Endothelial cell of umbilical vein (primary cell): ENCODE results near the gene TRPC4AP.

ENCODE experiments used
- CTCF ChIP-seq, 2 donors: IDR thresholded peaks; 1 replicate in 1 of 2; 2 replicates in 1 of 2; pipeline ENCODE4 v1.5.1; 2011; ENCODE audit warnings: low read length in 2 of 2, mild to moderate bottlenecking in 2 of 2, moderate library complexity in 2 of 2, control low read depth in 1 of 2, inconsistent platforms in 1 of 2, low read depth in 1 of 2; ENCODE audit not compliant: insufficient read depth in 1 of 2; ENCODE audit errors: extremely low read depth in 1 of 2
- EZH2 ChIP-seq: IDR thresholded peaks from 2 replicates; pipeline ENCODE4 v1.6.1; 2012; ENCODE audit warnings: borderline replicate concordance, low read depth, mild to moderate bottlenecking, moderate library complexity, low read length, inconsistent platforms; ENCODE audit not compliant: severe bottlenecking
- GATA2 ChIP-seq: IDR thresholded peaks from 2 replicates; pipeline ENCODE4 v1.7.0; 2011; ENCODE audit warnings: low read depth, mild to moderate bottlenecking, moderate library complexity, mixed read lengths, low read length; ENCODE audit not compliant: insufficient read length, insufficient read depth
- MAX ChIP-seq: IDR thresholded peaks from 2 replicates; pipeline ENCODE4 v1.6.1; 2011; ENCODE audit not compliant: insufficient read depth, insufficient read length
- MYC ChIP-seq: IDR thresholded peaks from one replicate; pipeline ENCODE4 v1.6.1; 2011; ENCODE audit warnings: mild to moderate bottlenecking, low read depth, low read length
- POLR2A ChIP-seq: IDR thresholded peaks from 2 replicates; pipeline ENCODE4 v1.6.1; 2012; ENCODE audit warnings: low read depth, mild to moderate bottlenecking, control low read depth, low read length
- POLR2AphosphoS5 ChIP-seq: IDR thresholded peaks from 2 replicates; pipeline ENCODE4 v1.6.1; 2012; ENCODE audit warnings: low read depth, mild to moderate bottlenecking, control low read depth, low read length, moderate library complexity; ENCODE audit not compliant: insufficient read depth

- TF ChIP-seq CTCF (IDR thresholded peaks at IDR 0.05; ENCODE audit: extremely low read depth in 1 of 2, insufficient read depth in 1 of 2, low read depth in 1 of 2, low read length in 2 of 2) (no peak), POLR2AphosphoS5 (no peak), POLR2A (peak; percentile 59), EZH2 (no peak), MYC (no peak), MAX (no peak), GATA2 (no peak)
Observed at GRCh38 chr20:35091816-35092523, 637 bp downstream of the TRPC4AP start.
